Esophagus (tissue), 2 donors: Measurements from ENCODE around the gene DAGLA. TPM values are rescaled to one million over a fixed set of nuclear protein-coding genes. Genes with fewer than 3 reads are reported as not detected.

ENCODE experiments used
- H3K27ac ChIP-seq, 2 donors: one replicate each; pipeline ENCODE4 v1.5.1; 2013; ENCODE audit warnings: low read depth in 2 of 2, mild to moderate bottlenecking in 2 of 2, inconsistent platforms in 1 of 2, low read length in 1 of 2, moderate library complexity in 1 of 2
- H3K27me3 ChIP-seq, 2 donors: one replicate each; pipeline ENCODE4 v1.6.1; 2013; ENCODE audit warnings: low read length in 2 of 2, control low read depth in 1 of 2, mild to moderate bottlenecking in 1 of 2; ENCODE audit not compliant: insufficient read depth in 2 of 2, control insufficient read depth in 1 of 2
- H3K36me3 ChIP-seq, 2 donors: one replicate each; pipeline ENCODE4 v1.6.1; 2013; ENCODE audit warnings: low read length in 1 of 2; ENCODE audit not compliant: control insufficient read depth in 2 of 2, insufficient read depth in 2 of 2
- H3K4me1 ChIP-seq, 2 donors: one replicate each; pipeline ENCODE4 v1.6.1; 2013; ENCODE audit warnings: low read length in 1 of 2; ENCODE audit not compliant: control insufficient read depth in 2 of 2, insufficient read depth in 2 of 2
- H3K4me3 ChIP-seq, 2 donors: one replicate each; pipeline ENCODE4 v1.5.1; 2013; ENCODE audit warnings: low read length in 2 of 2, mild to moderate bottlenecking in 2 of 2, low read depth in 1 of 2, moderate library complexity in 1 of 2
- H3K9me3 ChIP-seq, 2 donors: one replicate each; pipeline ENCODE4 v1.6.1; 2013; ENCODE audit warnings: mild to moderate bottlenecking in 2 of 2, low read depth in 1 of 2, low read length in 1 of 2, moderate library complexity in 1 of 2; ENCODE audit not compliant: control insufficient read depth in 2 of 2, insufficient read depth in 1 of 2
- WGBS, 2 donors: extraction: QIAGEN DNeasy Blood & Tissue Kit; methylation state at CpG; one replicate each; pipeline ENCODE4 v1.1.7; 2013; 5-methylcytosine and 5-hydroxymethylcytosine counted together
- polyA plus RNA-seq, 2 donors: library from polyadenylated mRNA; stranded (reverse); fragments of 200-250 nt; gene quantifications; one replicate each; pipeline ENCODE4 v1.2.3, GENCODE V29; 2013
- donor health status: healthy with polysubstance abuse.
- donor health status: Bipolar disorder and iron deficiency.

The DAGLA gene
- polyA plus RNA-seq, 2 donors: 1.7 to 5.0 TPM

- Histone ChIP-seq H3K27me3 (no peaks in the 10 kb centered on the region), H3K9me3 (no peaks in the 10 kb centered on the region), H3K4me1 (peaks cover 5 to 21% of the 10 kb centered on the region in 2 donors), H3K27ac (peak overlapping the region in 1 of 2 donors; percentile 16), H3K4me3 (no peak overlapping the region), H3K36me3 (peaks cover 0 to 5% of the 10 kb centered on the region in 2 donors)
- WGBS, 2 donors: 58 to 61% methylated on average over 13 of the region's 13 CpGs
Measured at GRCh38 chr11:61730240-61730994, 50.2 kb downstream of the DAGLA start.

- Histone ChIP-seq H3K9me3 (no peaks in the 10 kb centered on the region), H3K27me3 (no peaks in the 10 kb centered on the region), H3K4me1 (peaks cover 5 to 21% of the 10 kb centered on the region in 2 donors), H3K4me3 (no peak overlapping the region), H3K36me3 (peaks cover 0 to 7% of the 10 kb centered on the region in 2 donors), H3K27ac (no peak overlapping the region)
- WGBS, 2 donors: 86 to 91% methylated on average over 18 to 19 of the region's 19 CpGs
Measured at GRCh38 chr11:61731211-61731951, 51.2 kb downstream of the DAGLA start.

- Histone ChIP-seq H3K4me3 (no peak overlapping the region), H3K27ac (no peak overlapping the region), H3K27me3 (no peaks in the 10 kb centered on the region), H3K36me3 (peaks cover 0 to 8% of the 10 kb centered on the region in 2 donors), H3K9me3 (no peaks in the 10 kb centered on the region), H3K4me1 (peaks cover 5 to 21% of the 10 kb centered on the region in 2 donors)
- 68 to 73% methylated on average over 8 of the region's 8 CpGs for WGBS, 2 donors
Measured at GRCh38 chr11:61731952-61732675, 51.9 kb downstream of the DAGLA start.

GRCh38 chr11:61732705-61733104, 52.5 kb downstream of the DAGLA start:
- 40 to 73% methylated on average over 6 of the region's 6 CpGs for WGBS, 2 donors
- Histone ChIP-seq H3K4me1 (peaks cover 5 to 21% of the 10 kb centered on the region in 2 donors), H3K4me3 (no peak overlapping the region), H3K9me3 (no peaks in the 10 kb centered on the region), H3K27me3 (no peaks in the 10 kb centered on the region), H3K36me3 (peaks cover 0 to 8% of the 10 kb centered on the region in 2 donors), H3K27ac (peak overlapping the region; percentile 53 to 62)

GRCh38 chr11:61733120-61733978, 53.2 kb downstream of the DAGLA start:
- H3K4me1 ChIP-seq: peaks cover 5 to 21% of the 10 kb centered on the region in 2 donors
- no peaks in the 10 kb centered on the region for H3K27me3 ChIP-seq
- peak overlapping the region; percentile 53 to 62 for H3K27ac ChIP-seq
- peaks cover 0 to 7% of the 10 kb centered on the region in 2 donors for H3K36me3 ChIP-seq
- no peaks in the 10 kb centered on the region for H3K9me3 ChIP-seq
- H3K4me3 ChIP-seq: no peak overlapping the region
- 23 to 25% methylated on average over 13 of the region's 13 CpGs for WGBS, 2 donors

- Histone ChIP-seq H3K27me3 (no peaks in the 10 kb centered on the region), H3K36me3 (peaks cover 0 to 6% of the 10 kb centered on the region in 2 donors), H3K27ac (no peak overlapping the region), H3K4me3 (no peak overlapping the region), H3K9me3 (no peaks in the 10 kb centered on the region), H3K4me1 (peaks cover 5 to 21% of the 10 kb centered on the region in 2 donors)
- 89 to 92% methylated on average over 14 of the region's 14 CpGs for WGBS, 2 donors
Measured at GRCh38 chr11:61734767-61735166, 54.6 kb downstream of the DAGLA start.

GRCh38 chr11:61735391-61735790, 55.2 kb downstream of the DAGLA start:
- Histone ChIP-seq H3K27ac (no peak overlapping the region), H3K4me3 (no peak overlapping the region), H3K9me3 (peaks cover 0 to 4% of the 10 kb centered on the region in 2 donors), H3K27me3 (no peaks in the 10 kb centered on the region), H3K36me3 (peaks cover 0 to 9% of the 10 kb centered on the region in 2 donors), H3K4me1 (peaks cover 5 to 23% of the 10 kb centered on the region in 2 donors)
- WGBS, 2 donors: 85 to 98% methylated on average over 15 to 17 of the region's 17 CpGs

GRCh38 chr11:61736310-61736709, 56.1 kb downstream of the DAGLA start:
- H3K27ac ChIP-seq: no peak overlapping the region
- no peaks in the 10 kb centered on the region for H3K27me3 ChIP-seq
- peaks cover 0 to 14% of the 10 kb centered on the region in 2 donors for H3K36me3 ChIP-seq
- H3K4me1 ChIP-seq: peaks cover 5 to 27% of the 10 kb centered on the region in 2 donors
- no peak overlapping the region for H3K4me3 ChIP-seq
- peaks cover 0 to 4% of the 10 kb centered on the region in 2 donors for H3K9me3 ChIP-seq
- 69% methylated on average over 5 of the region's 5 CpGs for WGBS, 2 donors
